CD4-positive, alpha-beta memory T cell (primary cell): ENCODE results near the gene ZNF429. TPM values are rescaled to one million over a fixed set of nuclear protein-coding genes. Genes with fewer than 3 reads are reported as not detected.

ENCODE experiments used
- CTCF ChIA-PET: fragments of 350-600 bp; sonication (Branson Sonifier 250); formaldehyde crosslinking; loops from one replicate; lab custom pipeline; 2021; ENCODE audit warnings: inconsistent platforms; ENCODE audit not compliant: partially characterized antibody; lab: Charles Lee
- POLR2A ChIA-PET: fragments of 350-600 bp; sonication (Branson Sonifier 250); formaldehyde crosslinking; loops from one replicate; lab custom pipeline; 2021; ENCODE audit not compliant: partially characterized antibody; lab: Charles Lee
- DNase-seq, 5 donors: peaks; one replicate each; pipeline versions ENCODE4 v3.0.0 to v3.0.0-alpha.2; 2020 to 2022; ENCODE audit warnings: mixed read lengths in 1 of 5
- H3K27ac ChIP-seq: one replicate; pipeline ENCODE4 v1.7.0; 2013; ENCODE audit warnings: low read depth, low read length
- H3K27me3 ChIP-seq: 2 replicates; pipeline ENCODE4 v1.7.0; 2013; ENCODE audit warnings: mild to moderate bottlenecking, low read length, moderate library complexity; ENCODE audit not compliant: insufficient read depth
- H3K36me3 ChIP-seq: 2 replicates; pipeline ENCODE4 v1.7.0; 2013; ENCODE audit warnings: mild to moderate bottlenecking, low read length, moderate library complexity; ENCODE audit not compliant: insufficient read depth
- H3K4me1 ChIP-seq: 2 replicates; pipeline ENCODE4 v1.7.0; 2013; ENCODE audit warnings: mild to moderate bottlenecking, low read length, moderate library complexity; ENCODE audit not compliant: insufficient read depth
- H3K4me3 ChIP-seq, 2 donors: one replicate each; pipeline ENCODE4 v1.7.0; 2013; ENCODE audit warnings: low read length in 2 of 2, mild to moderate bottlenecking in 1 of 2
- H3K9me3 ChIP-seq, 2 donors: one replicate each; pipeline ENCODE4 v1.7.0; 2013; ENCODE audit warnings: low read length in 2 of 2, control low read depth in 1 of 2; ENCODE audit not compliant: control insufficient read depth in 1 of 2
- H3K27ac Mint-ChIP-seq, 7 donors: one replicate each; pipeline ENCODE4 v1.8.0; 2020 to 2021; ENCODE audit warnings: mixed read lengths in 7 of 7, mild to moderate bottlenecking in 6 of 7, inconsistent platforms in 3 of 7, moderate library complexity in 3 of 7
- H3K27me3 Mint-ChIP-seq, 2 donors: one replicate each; pipeline ENCODE4 v1.8.0; 2020 to 2021; ENCODE audit warnings: mixed read lengths in 2 of 2
- H3K36me3 Mint-ChIP-seq, 2 donors: one replicate each; pipeline ENCODE4 v1.8.0; 2020 to 2021; ENCODE audit warnings: mixed read lengths in 2 of 2, inconsistent platforms in 1 of 2, mild to moderate bottlenecking in 1 of 2
- H3K4me1 Mint-ChIP-seq, 4 donors: one replicate each; pipeline ENCODE4 v1.8.0; 2020 to 2021; ENCODE audit warnings: mixed read lengths in 4 of 4, mild to moderate bottlenecking in 1 of 4
- H3K4me3 Mint-ChIP-seq, 8 donors: one replicate each; pipeline ENCODE4 v1.8.0; 2020 to 2021; ENCODE audit warnings: mixed read lengths in 8 of 8, mild to moderate bottlenecking in 7 of 8, moderate library complexity in 6 of 8, inconsistent platforms in 3 of 8
- H3K9me3 Mint-ChIP-seq, 8 donors: one replicate each; pipeline ENCODE4 v1.8.0; 2020 to 2021; ENCODE audit warnings: mixed read lengths in 8 of 8, mild to moderate bottlenecking in 5 of 8, inconsistent platforms in 3 of 8, moderate library complexity in 1 of 8
- intact Hi-C: fragments of 100-400 bp; cut with micrococcal nuclease; formaldehyde crosslinking; loops from one replicate; pipeline ENCODE4 v1.15.1; 2023
- polyA plus RNA-seq, 2 donors: library from polyadenylated mRNA; unstranded; fragments of 300-500 nt; fragmentation: Illumina TruSeq; gene quantifications; one replicate each; pipeline ENCODE4 v1.2.3, GENCODE V29; 2021
- total RNA-seq, 2 experiments: library from RNA; stranded (reverse); gene quantifications; one replicate each; pipeline ENCODE4 v1.2.3, GENCODE V29; 2021

Gene ZNF429
- total and polyA plus RNA-seq, 4 experiments from 2014 or later, result 24.7 to 32.9 (median 29.9) TPM

DNA sequence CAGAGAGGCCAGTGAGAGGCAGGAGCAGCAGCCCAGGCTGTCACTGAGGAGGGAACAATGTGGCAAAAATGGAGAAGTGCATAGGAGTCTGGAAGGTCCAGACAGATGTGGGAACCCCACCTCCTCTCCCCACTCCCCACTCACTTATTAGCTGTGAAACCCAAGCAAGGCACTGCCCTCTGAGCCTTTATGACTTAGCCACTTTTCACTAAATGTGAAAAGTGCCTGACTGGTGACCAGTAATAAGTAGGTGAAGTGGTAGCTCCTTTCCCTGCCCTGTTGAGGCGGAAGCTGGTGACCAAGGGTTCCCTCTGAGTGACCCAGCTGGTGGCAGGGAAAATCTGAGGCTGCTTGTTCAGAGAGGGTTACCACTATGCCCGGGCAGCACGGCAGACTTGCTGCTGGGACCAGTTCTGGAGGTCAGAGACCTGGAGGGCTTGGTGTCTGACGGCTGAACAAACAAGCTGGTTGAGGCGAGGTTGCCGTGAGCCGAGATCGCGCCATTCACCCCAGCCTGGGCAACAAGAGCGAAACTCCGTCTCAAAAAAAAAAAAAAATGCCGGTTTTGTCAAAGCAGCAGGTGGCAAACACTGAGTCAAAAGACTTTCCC, 80.0 kb downstream of the ZNF429 start:
- intact Hi-C loops, result no loop called here
- H3K36me3 Mint-ChIP-seq, result peaks cover 0 to 1% of the 10 kb centered on the region in 2 donors
- H3K4me3 ChIP-seq, result no peak overlapping the region
- peaks cover 0 to 45% (median 16%) of the 10 kb centered on the region in 8 donors for H3K9me3 Mint-ChIP-seq
- no peak for DNase-seq
- CTCF ChIA-PET, result interaction anchor here (0.7 to 1.6 kb wide), 6 partner anchors 9 to 108 kb away, joined by 3 to 4 read pairs (median 4); no protein-coding TSS in a partner anchor
- H3K9me3 ChIP-seq, result no peaks in the 10 kb centered on the region
- peaks cover 15% of the 10 kb centered on the region for H3K4me1 ChIP-seq
- H3K4me1 Mint-ChIP-seq, result peaks cover 11 to 42% (median 14%) of the 10 kb centered on the region in 4 donors
- H3K27me3 ChIP-seq, result no peaks in the 10 kb centered on the region
- H3K27me3 Mint-ChIP-seq, result peaks cover 2 to 6% of the 10 kb centered on the region in 2 donors
- H3K36me3 ChIP-seq, result no peaks in the 10 kb centered on the region
- POLR2A ChIA-PET, result interaction anchor here (0.8 to 4.0 kb wide), 4 partner anchors 16 to 80 kb away, joined by 3 to 22 read pairs (median 11); partner anchors contain the start of gene ZNF429
- H3K27ac Mint-ChIP-seq, result peak overlapping the region in 4 of 7 donors; percentile 22 to 73 (median 51)
- peak overlapping the region; percentile 15 to 78 (median 68) for H3K4me3 Mint-ChIP-seq
- H3K27ac ChIP-seq, result no peak overlapping the region

DNA sequence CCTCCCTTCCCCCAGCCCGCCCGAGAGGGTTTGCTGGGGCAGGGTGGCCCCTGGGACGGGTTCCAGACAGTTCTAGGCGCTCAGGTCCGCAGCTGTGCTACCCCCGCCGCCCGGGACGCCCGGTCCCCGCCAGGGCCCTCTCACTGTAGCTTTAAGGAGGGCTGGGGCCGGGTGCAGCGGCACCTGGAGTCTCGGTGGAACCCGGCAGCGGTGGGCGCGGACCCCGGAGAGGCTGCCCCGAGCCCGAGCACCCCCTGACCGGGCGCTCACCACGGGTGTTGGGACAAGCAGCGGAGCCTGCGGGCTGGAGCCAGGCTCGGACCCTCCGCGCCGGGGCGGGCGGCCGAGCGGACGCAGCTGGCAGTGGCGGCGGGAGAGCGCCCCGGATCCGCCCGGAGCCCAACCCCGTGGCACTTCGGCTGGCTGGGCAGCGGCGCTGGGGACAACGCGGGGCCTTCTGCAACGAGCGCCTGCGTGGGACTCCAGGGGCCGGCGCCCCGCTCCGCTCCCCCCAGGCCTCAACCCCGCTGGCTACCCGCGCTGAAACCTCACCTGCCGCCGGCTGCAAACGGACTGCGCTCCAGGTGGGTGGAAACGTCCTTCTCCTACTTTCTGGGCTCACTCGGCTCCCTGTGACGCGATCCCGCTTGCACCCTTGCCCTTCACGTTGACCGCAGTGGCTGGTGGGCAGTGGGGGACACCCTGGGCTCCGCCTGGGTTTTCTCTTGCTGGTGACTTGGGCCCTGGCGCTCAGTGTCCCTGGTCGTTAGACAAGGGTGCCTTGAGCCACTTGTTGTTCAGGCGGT, 81.1 kb downstream of the ZNF429 start:
- POLR2A ChIA-PET, result interaction anchor here (0.8 to 4.0 kb wide), 4 partner anchors 17 to 565 kb away, joined by 3 to 22 read pairs (median 11); partner anchors contain the start of gene ZNF429
- H3K4me1 Mint-ChIP-seq, result peaks cover 8 to 38% (median 13%) of the 10 kb centered on the region in 4 donors
- Histone ChIP-seq H3K36me3 (no peaks in the 10 kb centered on the region), H3K27me3 (no peaks in the 10 kb centered on the region), H3K4me1 (peaks cover 15% of the 10 kb centered on the region), H3K4me3 (no peak overlapping the region), H3K9me3 (no peaks in the 10 kb centered on the region), H3K27ac (no peak overlapping the region)
- peak overlapping the region in 7 of 8 donors; percentile 56 to 86 (median 67) for H3K4me3 Mint-ChIP-seq
- peaks cover 0 to 1% of the 10 kb centered on the region in 2 donors for H3K36me3 Mint-ChIP-seq
- H3K27ac Mint-ChIP-seq, result peak overlapping the region in 2 of 7 donors; percentile 38 to 68
- intact Hi-C loops, result no loop called here
- H3K9me3 Mint-ChIP-seq, result peaks cover 0 to 39% (median 10%) of the 10 kb centered on the region in 8 donors
- H3K27me3 Mint-ChIP-seq, result peaks cover 2 to 6% of the 10 kb centered on the region in 2 donors
- no peak for DNase-seq
- CTCF ChIA-PET, result interaction anchor here (0.7 to 1.6 kb wide), 4 partner anchors 11 to 83 kb away, joined by 3 to 4 read pairs (median 4); no protein-coding TSS in a partner anchor

DNA sequence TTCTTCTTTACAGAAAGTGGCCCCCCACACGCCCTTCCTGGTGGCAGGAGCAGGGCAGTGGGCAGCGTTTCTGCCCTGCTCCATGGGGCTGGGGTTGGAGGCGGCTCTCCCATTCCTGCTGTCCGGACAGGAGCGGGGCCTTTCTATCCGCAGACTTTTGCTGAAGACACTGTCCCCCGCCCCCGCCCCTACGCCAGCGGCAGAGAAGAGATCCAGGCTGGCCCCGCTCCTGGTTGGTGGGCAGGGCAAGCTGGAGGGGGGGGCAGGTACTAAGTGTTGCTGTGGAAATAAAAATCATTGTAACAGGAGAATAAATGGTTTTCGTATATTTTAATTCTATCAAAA, 81.7 kb downstream of the ZNF429 start:
- H3K4me1 Mint-ChIP-seq, result peaks cover 6 to 32% (median 11%) of the 10 kb centered on the region in 4 donors
- peaks cover 15% of the 10 kb centered on the region for H3K4me1 ChIP-seq

DNA sequence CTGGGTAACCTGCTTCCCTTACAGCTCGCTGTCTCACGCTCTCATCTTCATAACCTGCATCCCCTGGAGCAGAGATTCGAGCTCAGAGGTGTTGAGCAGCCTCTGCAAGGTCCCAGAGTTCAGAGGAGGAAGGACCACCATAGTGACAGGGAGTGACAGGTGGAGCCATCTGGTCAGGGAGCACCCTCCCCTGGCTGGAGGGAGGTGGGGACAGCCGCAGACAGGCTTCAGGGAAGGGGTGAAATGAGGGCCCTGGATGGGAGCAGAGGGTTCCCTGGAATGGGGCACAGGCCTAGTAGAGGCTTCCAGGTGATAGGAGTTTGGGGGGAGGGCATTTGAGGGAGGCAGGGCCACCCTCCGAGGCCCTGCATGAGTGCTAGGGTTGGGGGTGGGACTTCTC, 82.1 kb downstream of the ZNF429 start:
- CTCF ChIA-PET, result no interaction called here
- peaks cover 0 to under 1% of the 10 kb centered on the region in 2 donors for H3K36me3 Mint-ChIP-seq
- Histone ChIP-seq H3K4me3 (no peak overlapping the region), H3K9me3 (no peaks in the 10 kb centered on the region), H3K27me3 (no peaks in the 10 kb centered on the region), H3K27ac (no peak overlapping the region), H3K36me3 (no peaks in the 10 kb centered on the region), H3K4me1 (peaks cover 15% of the 10 kb centered on the region)
- intact Hi-C loops, result no loop called here
- H3K27ac Mint-ChIP-seq, result peak overlapping the region in 2 of 7 donors; percentile 0 to 38
- no peak for DNase-seq
- H3K27me3 Mint-ChIP-seq, result peaks cover 2 to 6% of the 10 kb centered on the region in 2 donors
- peaks cover 6 to 31% (median 11%) of the 10 kb centered on the region in 4 donors for H3K4me1 Mint-ChIP-seq
- H3K4me3 Mint-ChIP-seq, result peak overlapping the region in 4 of 8 donors; percentile 26 to 86 (median 48)
- H3K9me3 Mint-ChIP-seq, result peaks cover 0 to 33% (median 7%) of the 10 kb centered on the region in 8 donors
- POLR2A ChIA-PET, result interaction anchor here (4.0 kb wide), 1 partner anchor 82 kb away, joined by 19 read pairs; the partner anchor contains the start of gene ZNF429

More for the DNA sequence above, 81.7 kb downstream of the ZNF429 start:
- intact Hi-C loops, result no loop called here
- Mint-ChIP-seq H3K9me3 (peaks cover 0 to 34% (median 7%) of the 10 kb centered on the region in 8 donors), H3K36me3 (peaks cover 0 to 1% of the 10 kb centered on the region in 2 donors), H3K27me3 (peaks cover 2 to 6% of the 10 kb centered on the region in 2 donors), H3K27ac (peak overlapping the region in 1 of 7 donors; percentile 38), H3K4me3 (peak overlapping the region in 7 of 8 donors; percentile 56 to 86 (median 67))
- Histone ChIP-seq H3K36me3 (no peaks in the 10 kb centered on the region), H3K4me3 (no peak overlapping the region), H3K27ac (no peak overlapping the region), H3K27me3 (no peaks in the 10 kb centered on the region), H3K9me3 (no peaks in the 10 kb centered on the region)
- ChIA-PET POLR2A (interaction anchor here (1.3 to 4.0 kb wide), 3 partner anchors 18 to 566 kb away, joined by 3 to 22 read pairs (median 19); partner anchors contain the start of gene ZNF429), CTCF (interaction anchor here (1.4 kb wide), 1 partner anchor 84 kb away, joined by 3 read pairs; no protein-coding TSS in a partner anchor)
- no peak for DNase-seq

DNA sequence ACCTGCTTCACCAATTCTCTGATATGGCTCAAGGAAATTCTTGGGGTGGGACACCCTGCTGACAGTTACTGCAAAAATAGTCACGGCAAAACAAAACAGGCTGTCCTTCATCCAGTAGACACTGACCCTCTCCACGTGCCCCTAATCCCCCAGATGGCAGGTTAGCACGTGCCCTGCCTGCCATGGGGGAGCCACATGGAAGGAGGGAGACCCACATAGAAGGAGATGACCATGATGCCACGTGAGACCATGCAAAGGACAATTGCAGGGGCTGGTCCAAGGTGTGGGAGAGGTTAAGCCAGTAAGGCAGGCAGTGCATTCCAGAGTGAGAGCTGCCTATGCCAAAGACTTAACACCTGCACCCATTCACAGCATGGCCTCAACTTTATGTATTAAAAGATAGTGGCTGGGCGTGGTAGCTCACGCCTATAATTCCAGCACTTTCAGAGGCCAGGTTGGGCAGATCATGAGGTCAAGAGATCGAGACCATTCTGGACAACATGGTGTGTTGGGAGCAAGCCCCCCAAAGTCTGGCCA, 82.7 kb downstream of the ZNF429 start:
- Mint-ChIP-seq H3K4me1 (peaks cover 6 to 28% (median 11%) of the 10 kb centered on the region in 4 donors), H3K27me3 (peaks cover 2 to 6% of the 10 kb centered on the region in 2 donors), H3K9me3 (peaks cover 0 to 30% (median 7%) of the 10 kb centered on the region in 8 donors), H3K4me3 (peak overlapping the region in 2 of 8 donors; percentile 28 to 86), H3K27ac (peak overlapping the region in 1 of 7 donors; percentile 38), H3K36me3 (no peaks in the 10 kb centered on the region)
- Histone ChIP-seq H3K4me3 (no peak overlapping the region), H3K36me3 (no peaks in the 10 kb centered on the region), H3K4me1 (peaks cover 15% of the 10 kb centered on the region), H3K27me3 (no peaks in the 10 kb centered on the region), H3K9me3 (no peaks in the 10 kb centered on the region), H3K27ac (no peak overlapping the region)
- ChIA-PET CTCF (no interaction called here), POLR2A (no interaction called here)
- DNase-seq, result no peak
- intact Hi-C loops, result no loop called here

DNA sequence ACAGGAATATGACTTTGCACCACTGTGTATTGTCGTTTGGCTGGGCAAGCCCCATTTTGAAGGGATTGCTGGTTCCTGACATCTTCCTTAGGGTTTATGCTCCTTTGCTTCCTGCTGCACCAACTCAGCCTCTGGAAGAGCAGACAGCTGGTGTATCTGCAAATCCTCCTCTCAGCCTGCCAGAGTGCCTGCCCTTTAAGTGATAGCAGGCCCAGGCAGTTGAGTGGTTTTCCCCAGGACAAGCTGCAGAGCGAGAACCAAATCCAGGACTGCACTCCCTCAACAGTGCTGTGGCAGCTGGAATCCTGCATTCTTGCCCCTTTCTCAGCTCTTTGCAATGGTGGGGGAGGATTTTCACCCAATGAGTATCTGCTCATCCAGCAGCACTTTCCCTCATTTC, 85.5 kb downstream of the ZNF429 start:
- Histone ChIP-seq H3K4me1 (no peaks in the 10 kb centered on the region), H3K4me3 (no peak overlapping the region), H3K27me3 (no peaks in the 10 kb centered on the region), H3K27ac (no peak overlapping the region), H3K36me3 (no peaks in the 10 kb centered on the region), H3K9me3 (no peaks in the 10 kb centered on the region)
- intact Hi-C loops, result no loop called here
- Mint-ChIP-seq H3K9me3 (peaks cover 0 to 13% (median 0%) of the 10 kb centered on the region in 8 donors), H3K27me3 (peaks cover 0 to 2% of the 10 kb centered on the region in 2 donors), H3K4me3 (no peak overlapping the region), H3K27ac (no peak overlapping the region), H3K4me1 (peaks cover 2 to 5% (median 4%) of the 10 kb centered on the region in 4 donors), H3K36me3 (no peaks in the 10 kb centered on the region)
- CTCF ChIA-PET, result no interaction called here
- POLR2A ChIA-PET, result no interaction called here
- no peak for DNase-seq
